Effector CD8-positive, alpha-beta T cell (primary cell): ENCODE measurements around the gene MARF1.
"Not testable (repeated sequence)": the region's sequence is repeated elsewhere in the genome, so short reads cannot be mapped to it uniquely, and the experiment has no call there.

Experiments
- DNase-seq: peaks from one replicate; lab custom pipeline; 2025; lab: John Stamatoyannopoulos, UW

Gene MARF1

DNA sequence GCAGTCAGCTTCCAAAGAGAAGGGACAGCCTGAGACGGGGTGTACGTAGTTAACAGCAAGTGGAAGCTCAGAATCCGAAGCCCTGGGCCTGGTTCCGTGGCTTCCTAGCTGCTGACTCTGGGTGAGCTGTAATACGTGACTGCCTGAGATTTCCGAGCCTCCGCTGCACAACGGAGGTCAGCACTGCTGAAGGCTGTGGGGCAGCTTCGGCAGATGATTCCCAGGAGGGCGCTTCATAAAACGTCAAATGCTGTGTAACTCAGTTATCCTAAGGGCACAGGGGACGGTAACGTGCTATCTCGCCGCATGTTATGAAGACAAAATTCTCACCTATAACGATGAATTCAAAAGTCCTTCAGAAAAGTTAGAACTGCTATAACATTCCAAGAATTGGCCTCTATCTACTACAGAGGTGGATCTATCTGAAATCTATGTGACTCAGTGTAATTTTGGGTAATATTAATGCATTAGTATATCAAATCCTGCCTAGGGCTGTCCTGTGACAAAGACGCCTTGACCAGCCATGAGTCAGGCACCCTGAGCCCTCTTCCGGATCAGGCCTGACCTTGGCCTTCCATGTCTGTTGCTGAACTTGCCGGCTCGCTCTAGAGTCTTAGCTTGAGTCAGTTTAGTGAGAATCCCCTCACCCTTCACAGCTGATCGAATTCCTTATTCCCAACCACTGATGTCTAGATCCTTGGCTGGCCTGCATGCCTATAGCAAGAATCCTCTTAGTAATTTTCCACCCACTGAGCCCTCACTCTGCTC is 43.5 kb downstream of the MARF1 start:
- DNase-seq = no peak

- no peak for DNase-seq
These were observed 44.2 kb downstream of the MARF1 start for GRCh38 chr16:15598648-15599190.

- DNase-seq = no peak
These were observed 44.9 kb downstream of the MARF1 start for GRCh38 chr16:15597822-15598647.

DNA sequence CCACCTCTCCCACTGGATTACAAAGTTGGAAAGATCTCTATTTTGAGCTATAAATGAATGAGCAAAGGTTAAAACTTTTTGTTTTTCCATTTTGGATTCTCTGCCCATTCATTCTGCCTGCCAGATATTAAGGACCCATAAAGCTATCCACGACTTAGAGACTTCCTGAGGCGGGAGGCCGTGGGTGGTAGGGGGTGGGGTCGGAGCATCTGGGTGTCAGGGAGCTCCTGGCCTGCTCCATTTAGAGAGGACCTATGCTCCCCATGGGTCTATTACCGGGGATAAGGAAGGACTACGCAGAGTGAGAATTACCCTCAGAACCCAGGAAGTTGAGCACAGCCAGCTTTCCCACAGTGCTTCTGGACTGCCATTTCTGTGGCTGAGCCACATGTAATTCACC is 45.8 kb downstream of the MARF1 start:
- DNase-seq = no peak

GRCh38 chr16:15594711-15595320 is 48.1 kb downstream of the MARF1 start:
- DNase-seq = no peak

DNA sequence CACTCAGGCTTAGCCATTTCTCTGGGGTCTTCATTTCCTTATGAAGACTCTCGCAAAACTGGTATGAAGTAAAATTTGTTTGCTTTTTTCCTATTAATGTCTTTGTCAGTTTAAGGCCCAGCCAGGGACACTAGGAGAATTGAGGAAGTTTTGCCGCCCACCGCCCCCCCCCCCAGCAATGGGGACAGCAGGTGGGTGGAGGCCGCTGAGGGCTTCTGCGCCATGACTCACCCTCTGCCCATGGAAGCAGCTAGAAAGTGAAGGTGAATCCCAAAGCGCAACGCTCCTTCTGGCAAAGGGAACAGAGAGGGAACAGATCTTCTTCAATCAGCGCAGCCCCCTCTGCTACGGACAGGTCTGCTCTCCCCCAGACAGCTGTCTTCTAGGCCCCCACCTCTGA is 49.7 kb downstream of the MARF1 start:
- DNase-seq = no peak

GRCh38 chr16:15592324-15592723 is 50.6 kb downstream of the MARF1 start:
- no peak for DNase-seq

GRCh38 chr16:15587152-15587825 is 55.7 kb downstream of the MARF1 start:
- no peak for DNase-seq

DNA sequence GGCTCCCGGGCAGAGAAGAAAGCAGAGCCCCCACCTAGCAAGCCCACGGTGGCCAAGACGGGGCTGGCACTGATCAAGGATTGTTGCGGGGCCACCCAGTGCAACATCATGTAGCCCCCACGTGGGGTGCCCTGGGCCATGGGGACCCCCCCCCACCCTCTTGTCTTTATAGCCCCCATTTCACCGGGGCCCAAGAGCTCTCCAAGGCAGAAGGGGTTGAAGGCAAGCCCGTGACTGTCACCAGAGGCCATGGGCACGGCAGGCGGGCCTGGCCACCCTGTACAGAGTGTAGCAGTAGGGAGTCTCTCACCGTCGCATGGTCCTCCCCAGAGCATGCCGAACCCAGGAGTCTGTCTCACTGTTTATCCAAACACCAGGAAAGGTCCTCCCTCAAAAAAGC is 56.2 kb downstream of the MARF1 start:
- DNase-seq = no peak

- no peak for DNase-seq
These were observed 57.0 kb downstream of the MARF1 start for GRCh38 chr16:15585956-15586355.

DNA sequence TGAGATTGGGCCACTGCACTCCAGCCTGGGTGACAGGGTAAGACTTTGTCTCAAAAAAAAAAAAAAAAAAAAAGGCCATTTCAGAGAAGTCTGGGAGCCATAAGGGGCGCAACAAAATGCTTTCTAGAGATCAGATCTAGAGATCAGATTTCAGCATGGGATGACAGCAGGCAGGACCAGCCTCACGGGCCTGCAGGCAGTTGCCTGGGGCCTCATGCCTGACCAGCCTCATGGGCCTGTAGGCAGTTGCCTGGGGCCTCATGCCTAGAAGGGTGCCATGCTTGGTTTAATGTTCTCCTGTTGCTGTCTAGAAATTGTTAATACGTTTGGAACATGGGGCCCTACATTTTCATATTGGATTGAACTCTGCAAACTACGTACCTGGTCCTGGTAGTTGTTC is 59.4 kb downstream of the MARF1 start:
- DNase-seq = no peak

DNA sequence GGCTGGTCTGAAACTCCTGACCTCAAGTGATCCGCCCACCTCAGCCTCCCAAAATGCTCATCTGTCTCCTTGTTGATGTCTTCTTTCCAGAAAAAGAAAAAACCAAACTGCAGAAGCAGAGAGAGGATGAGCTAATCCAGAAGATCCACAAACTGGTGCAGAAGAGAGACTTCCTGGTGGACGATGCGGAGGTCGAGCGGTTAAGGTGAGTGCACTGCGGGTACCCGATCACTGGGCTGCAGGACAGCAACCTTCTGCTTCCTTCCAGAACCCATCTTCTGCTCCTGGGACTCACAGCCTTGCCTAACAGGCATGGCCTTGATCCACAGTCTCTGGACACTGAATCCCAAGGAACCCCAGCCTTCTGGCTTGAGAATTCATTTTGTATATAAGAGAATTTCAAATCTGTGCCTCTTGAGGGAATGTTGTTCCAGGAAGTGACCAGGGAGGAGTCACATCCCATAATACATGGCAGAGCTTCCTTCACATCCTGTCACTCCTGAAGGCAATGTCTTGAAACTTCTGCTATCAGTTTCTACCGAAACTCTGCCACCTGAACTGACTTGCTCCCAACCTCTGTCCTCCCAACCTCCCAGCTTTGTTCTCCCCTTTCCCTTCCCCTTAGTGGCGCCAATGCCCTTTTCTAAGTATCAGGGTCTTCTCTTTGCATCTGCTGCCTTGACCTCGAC is 61.7 kb downstream of the MARF1 start:
- no peak for DNase-seq

- no peak for DNase-seq
These were observed 64.1 kb downstream of the MARF1 start for GRCh38 chr16:15578824-15579223.

- DNase-seq = no peak
These were observed 65.7 kb downstream of the MARF1 start for GRCh38 chr16:15576960-15577958.

DNA sequence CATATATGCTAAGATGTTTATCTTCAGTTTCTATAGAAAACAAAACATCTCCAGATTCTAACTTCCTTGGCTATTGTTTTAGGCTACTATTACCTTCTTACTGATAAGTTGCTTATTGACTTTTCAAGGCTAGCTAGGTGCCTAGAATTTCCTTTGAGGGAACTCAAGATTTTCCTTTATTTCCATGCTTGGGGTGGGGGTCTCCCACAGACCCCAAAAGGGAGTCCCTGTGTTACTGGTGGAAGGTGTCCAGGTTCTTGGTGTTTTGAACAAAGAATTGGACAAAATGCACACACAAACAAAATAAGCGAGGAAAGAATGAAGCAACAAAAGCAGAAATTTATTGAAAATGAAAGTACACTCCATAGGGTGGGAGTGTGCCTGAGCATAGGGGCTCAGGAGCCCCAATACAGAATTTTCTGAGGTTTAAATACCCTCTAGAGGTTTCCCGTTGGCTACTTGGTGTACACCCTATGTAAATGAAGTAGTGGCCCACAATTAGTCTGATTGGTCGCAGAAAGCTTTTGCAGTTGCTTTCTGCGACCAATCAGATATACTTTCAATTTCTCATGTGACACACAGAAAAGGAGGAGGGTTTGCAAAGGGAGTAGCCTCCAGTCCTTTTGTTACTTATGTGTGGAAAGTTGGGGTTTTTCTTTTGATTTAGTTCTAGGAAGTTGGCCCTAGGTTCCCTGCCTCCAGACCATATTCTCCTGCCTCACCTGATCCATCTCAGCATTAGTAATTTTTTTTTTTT is 67.5 kb downstream of the MARF1 start:
- DNase-seq = no peak

DNA sequence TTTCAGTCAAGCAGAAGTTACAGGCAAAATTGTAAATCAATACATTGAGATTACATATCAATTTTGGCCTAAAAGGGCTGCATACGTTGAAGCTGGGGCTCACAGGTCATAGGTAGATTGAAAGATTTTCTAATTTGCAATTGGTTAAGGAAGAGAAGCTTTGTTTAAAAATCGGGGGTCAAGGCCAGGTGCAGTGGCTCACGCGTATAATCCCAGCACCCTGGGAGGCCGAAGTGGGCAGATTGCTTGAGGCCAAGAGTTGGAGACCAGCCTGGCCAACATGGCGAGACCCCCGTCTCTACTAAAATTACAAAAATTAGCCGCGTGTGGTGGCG is 68.4 kb downstream of the MARF1 start:
- DNase-seq = no peak

DNA sequence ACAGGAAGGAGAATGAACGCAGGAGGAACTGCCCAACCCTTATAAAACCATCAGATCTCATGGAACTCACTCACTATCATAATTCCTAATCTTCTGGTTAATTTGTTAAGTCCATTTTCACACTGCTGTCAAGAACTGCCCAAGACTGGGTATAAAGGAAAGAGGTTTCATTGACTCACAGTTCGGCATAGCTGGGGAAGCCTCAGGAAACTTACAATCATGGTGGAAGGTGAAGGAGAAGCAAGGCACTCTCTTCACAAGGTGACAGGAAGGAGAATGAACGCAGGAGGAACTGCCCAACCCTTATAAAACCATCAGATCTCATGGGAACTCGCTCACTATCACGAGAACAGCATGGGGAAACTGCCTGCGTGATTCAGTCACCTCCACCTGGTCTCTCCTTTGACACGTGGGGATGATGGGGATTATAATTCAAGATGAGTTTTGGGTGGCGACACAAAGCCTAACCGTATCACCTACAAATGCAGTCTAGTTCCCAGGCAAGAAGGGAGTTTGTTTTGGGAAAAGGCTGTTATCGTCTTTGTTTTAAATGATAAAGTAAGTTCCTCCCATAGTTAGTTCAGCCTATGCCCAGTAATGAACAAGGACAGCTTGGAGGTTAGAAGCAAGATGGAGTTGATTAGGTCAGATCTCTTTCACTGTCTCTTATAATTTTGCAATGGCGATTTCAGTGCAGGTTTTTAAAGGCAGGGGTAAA is 68.9 kb downstream of the MARF1 start:
- DNase-seq = not testable (repeated sequence)

GRCh38 chr16:15573274-15573895 is 69.6 kb downstream of the MARF1 start:
- DNase-seq = no peak
